H9 (cell line): Measurements from ENCODE around the gene CACHD1. TPM values are rescaled to one million over a fixed set of nuclear protein-coding genes. Genes with fewer than 3 reads are reported as not detected.

Experiments used
- DNase-seq: peaks from one replicate; pipeline ENCODE4 v3.0.0-alpha.2; 2017
- H2AFZ ChIP-seq: one replicate; pipeline ENCODE4 v1.6.1; 2013; ENCODE audit warnings: mild to moderate bottlenecking, low read length, control low read depth, moderate library complexity
- H2AK5ac ChIP-seq: 2 replicates; pipeline ENCODE4 v1.6.1; 2013; ENCODE audit warnings: low read length, control low read depth, mixed read lengths; ENCODE audit not compliant: insufficient read length
- H2BK120ac ChIP-seq: one replicate; pipeline ENCODE4 v1.6.1; 2013; ENCODE audit warnings: low read depth, mild to moderate bottlenecking, low read length, control low read depth, inconsistent platforms; ENCODE audit not compliant: poor library complexity, severe bottlenecking
- H2BK12ac ChIP-seq: 2 replicates; pipeline ENCODE4 v1.6.1; 2013; ENCODE audit warnings: low read length, control low read depth, mixed read lengths, low read depth; ENCODE audit not compliant: insufficient read length
- H2BK15ac ChIP-seq: 2 replicates; pipeline ENCODE4 v1.6.1; 2013; ENCODE audit warnings: low read depth, low read length, control low read depth
- H2BK20ac ChIP-seq: one replicate; pipeline ENCODE4 v1.6.1; 2013; ENCODE audit warnings: low read depth, mild to moderate bottlenecking, low read length, control low read depth, inconsistent platforms; ENCODE audit not compliant: poor library complexity, severe bottlenecking
- H2BK5ac ChIP-seq: 2 replicates; pipeline ENCODE4 v1.6.1; 2013; ENCODE audit warnings: low read length, control low read depth, mixed read lengths; ENCODE audit not compliant: insufficient read length
- H3K14ac ChIP-seq: 2 replicates; pipeline ENCODE4 v1.6.1; 2013; ENCODE audit warnings: low read length, control low read depth; ENCODE audit not compliant: insufficient read depth
- H3K18ac ChIP-seq: 2 replicates; pipeline ENCODE4 v1.6.1; 2013; ENCODE audit warnings: low read depth, mild to moderate bottlenecking, mixed read lengths, low read length, control low read depth; ENCODE audit not compliant: insufficient read length
- H3K23ac ChIP-seq: 2 replicates; pipeline ENCODE4 v1.6.1; 2013; ENCODE audit warnings: low read length, control low read depth, mixed read lengths, low read depth; ENCODE audit not compliant: insufficient read length
- H3K23me2 ChIP-seq: 2 replicates; pipeline ENCODE4 v1.6.1; 2013; ENCODE audit warnings: low read depth, mild to moderate bottlenecking, mixed read lengths, low read length, control low read depth; ENCODE audit not compliant: insufficient read length, poor library complexity, severe bottlenecking
- H3K27ac ChIP-seq: 2 replicates; pipeline ENCODE4 v1.5.1; 2013; ENCODE audit warnings: low read length, control low read depth, mixed read lengths, low read depth; ENCODE audit not compliant: insufficient read length
- H3K27me3 ChIP-seq: 2 replicates; pipeline ENCODE4 v1.6.1; 2013; ENCODE audit warnings: low read length, control low read depth, inconsistent platforms; ENCODE audit not compliant: insufficient read depth
- H3K4ac ChIP-seq: 2 replicates; pipeline ENCODE4 v1.6.1; 2013; ENCODE audit warnings: low read depth, mild to moderate bottlenecking, control low read depth, inconsistent platforms, low read length, moderate library complexity
- H3K4me1 ChIP-seq: 2 replicates; pipeline ENCODE4 v1.6.1; 2013; ENCODE audit warnings: low read length, control low read depth, inconsistent platforms; ENCODE audit not compliant: insufficient read depth
- H3K4me2 ChIP-seq: 2 replicates; pipeline ENCODE4 v1.6.1; 2013; ENCODE audit warnings: low read length, control low read depth, mixed read lengths; ENCODE audit not compliant: insufficient read length, insufficient read depth
- H3K56ac ChIP-seq: 2 replicates; pipeline ENCODE4 v1.6.1; 2013; ENCODE audit warnings: low read depth, mild to moderate bottlenecking, mixed read lengths, low read length, control low read depth; ENCODE audit not compliant: insufficient read length
- H3K79me1 ChIP-seq: 2 replicates; pipeline ENCODE4 v1.6.1; 2013; ENCODE audit warnings: low read depth, mild to moderate bottlenecking, moderate library complexity, low read length, control low read depth, inconsistent platforms; ENCODE audit not compliant: insufficient read depth, poor library complexity, severe bottlenecking
- H3K79me2 ChIP-seq: 2 replicates; pipeline ENCODE4 v1.6.1; 2013; ENCODE audit warnings: low read length, control low read depth, inconsistent platforms; ENCODE audit not compliant: insufficient read depth
- H3K9ac ChIP-seq: 2 replicates; pipeline ENCODE4 v1.6.1; 2013; ENCODE audit warnings: low read length, control low read depth, mixed read lengths; ENCODE audit not compliant: insufficient read length; ENCODE audit errors: extremely low read depth
- H3K9me3 ChIP-seq: one replicate; pipeline ENCODE4 v1.6.1; 2013; ENCODE audit warnings: low read depth, low read length, inconsistent platforms; ENCODE audit not compliant: control insufficient read depth
- H3T11ph ChIP-seq: one replicate; pipeline ENCODE4 v1.6.1; 2013; ENCODE audit warnings: mild to moderate bottlenecking, low read length, control low read depth, inconsistent platforms
- H4K20me1 ChIP-seq: one replicate; pipeline ENCODE4 v1.6.1; 2013; ENCODE audit not compliant: control insufficient read depth, insufficient read length, insufficient read depth
- H4K5ac ChIP-seq: 2 replicates; pipeline ENCODE4 v1.6.1; 2013; ENCODE audit warnings: low read depth, mild to moderate bottlenecking, mixed read lengths, low read length, control low read depth; ENCODE audit not compliant: insufficient read length
- H4K8ac ChIP-seq: replicated peaks from 2 replicates; pipeline ENCODE4 v1.6.1; 2013; ENCODE audit warnings: low read length, control low read depth, mixed read lengths, low read depth; ENCODE audit not compliant: insufficient read length
- H4K91ac ChIP-seq: 2 replicates; pipeline ENCODE4 v1.6.1; 2013; ENCODE audit warnings: low read depth, mild to moderate bottlenecking, moderate library complexity, mixed read lengths, low read length, control low read depth; ENCODE audit not compliant: insufficient read length
- H3K27ac Mint-ChIP-seq, 3 experiments: 2 replicates in 2 of 3; 3 replicates in 1 of 3; pipeline ENCODE4 v1.8.0; 2020 to 2021; ENCODE audit warnings: mixed read lengths in 3 of 3, mild to moderate bottlenecking in 1 of 3, moderate library complexity in 1 of 3
- H3K27me3 Mint-ChIP-seq: 2 replicates; pipeline ENCODE4 v1.8.0; 2021; ENCODE audit warnings: low read depth, mild to moderate bottlenecking, moderate library complexity, mixed read lengths
- H3K36me3 Mint-ChIP-seq, 3 experiments: 2 replicates in 2 of 3; 3 replicates in 1 of 3; pipeline ENCODE4 v1.8.0; 2020 to 2021; ENCODE audit warnings: low read depth in 3 of 3, mixed read lengths in 3 of 3; ENCODE audit not compliant: insufficient read depth in 1 of 3
- H3K4me1 Mint-ChIP-seq, 2 experiments: 2 replicates each; pipeline ENCODE4 v1.8.0; 2020; ENCODE audit warnings: mixed read lengths in 2 of 2
- H3K4me3 Mint-ChIP-seq, 2 experiments: 2 replicates in 1 of 2; 3 replicates in 1 of 2; pipeline ENCODE4 v1.8.0; 2020 to 2021; ENCODE audit warnings: mild to moderate bottlenecking in 2 of 2, mixed read lengths in 2 of 2, moderate library complexity in 1 of 2
- H3K9me3 Mint-ChIP-seq, 2 experiments: 2 replicates in 1 of 2; 3 replicates in 1 of 2; pipeline ENCODE4 v1.8.0; 2020; ENCODE audit warnings: mild to moderate bottlenecking in 2 of 2, mixed read lengths in 2 of 2, moderate library complexity in 1 of 2
- CTCF ChIP-seq: fragments of 200-600 bp; sonication (generic); conservative IDR thresholded peaks from 3 replicates; pipeline ENCODE4 v1.8.0; 2021; ENCODE audit warnings: antibody characterized with exemption, mild to moderate bottlenecking
- WGBS: extraction: QIAGEN DNeasy Blood & Tissue Kit; methylation state at CpG from one replicate; pipeline ENCODE4 v1.1.7; 2013; ENCODE audit warnings: missing lambda C conversion rate, low lambda C conversion rate, mixed read lengths; ENCODE audit not compliant: insufficient read length; ENCODE audit errors: extremely low coverage; 5-methylcytosine and 5-hydroxymethylcytosine counted together
- total RNA-seq: library from RNA; stranded (reverse); gene quantifications from 2 replicates; pipeline ENCODE4 v1.2.1, GENCODE V29; 2021

Gene CACHD1
- total RNA-seq, 1 experiment from 2014 or later: 94.2 TPM

GRCh38 chr1:64459743-64460142 lies 10.2 kb upstream of the CACHD1 start:
- no peak for TF ChIP-seq CTCF
- Histone ChIP-seq H2BK120ac (no peak overlapping the region), H4K8ac (no peak overlapping the region), H2BK15ac (no peak overlapping the region), H3K27ac (no peak overlapping the region), H3K79me1 (no peaks in the 10 kb centered on the region), H3K4me2 (no peak overlapping the region), H3K23ac (no peak overlapping the region), H3K79me2 (no peaks in the 10 kb centered on the region), H4K20me1 (no peaks in the 10 kb centered on the region), H2BK20ac (no peak overlapping the region), H3K9ac (no peak overlapping the region), H4K5ac (no peak overlapping the region), H2BK5ac (no peak overlapping the region), H4K91ac (no peak overlapping the region), H3K4ac (no peak overlapping the region), H3K18ac (no peak overlapping the region), H3T11ph (no peak overlapping the region), H3K14ac (no peak overlapping the region), H3K27me3 (no peaks in the 10 kb centered on the region), H3K23me2 (no peaks in the 10 kb centered on the region), H3K4me1 (no peaks in the 10 kb centered on the region; the same call in 1 of the 2 replicates), H2AK5ac (no peak overlapping the region), H2BK12ac (no peak overlapping the region), H3K56ac (no peak overlapping the region), H2AFZ (no peak overlapping the region), H3K9me3 (no peaks in the 10 kb centered on the region)
- H3K9me3 Mint-ChIP-seq: no peaks in the 10 kb centered on the region
- whole genome bisulfite sequencing: no CpG with 5 or more reads among the region's 5 CpGs
- peaks cover 6 to 10% of the 10 kb centered on the region in 2 experiments; a peak in 3 of 4 replicates for H3K4me1 Mint-ChIP-seq
- no peak for DNase-seq
- no peak overlapping the region for H3K4me3 Mint-ChIP-seq
- peaks cover 15% of the 10 kb centered on the region for H3K27me3 Mint-ChIP-seq
- no peaks in the 10 kb centered on the region for H3K36me3 Mint-ChIP-seq
- no peak overlapping the region for H3K27ac Mint-ChIP-seq
